Measurements from ENCODE around the gene EPSTI1.

- no peak for TF ChIP-seq CTCF (IDR thresholded peaks at IDR 0.05)
- TF ChIP-seq POLR2A (IDR thresholded peaks at IDR 0.05), result no peak
Observed at GRCh38 chr13:42981853-42982252, 10.2 kb downstream of the EPSTI1 start.
